H1 (cell line): ENCODE results near the gene CD99. TPM values are rescaled to one million over a fixed set of nuclear protein-coding genes. Genes with fewer than 3 reads are reported as not detected.

Experiments used
- CTCF ChIA-PET: fragments of 300-600 bp; sonication (Branson Sonifier 250); formaldehyde crosslinking; loops from one replicate; lab custom pipeline; 2021; ENCODE audit not compliant: partially characterized antibody; lab: Charles Lee
- POLR2A ChIA-PET: fragments of 300-600 bp; sonication (Branson Sonifier 250); formaldehyde crosslinking; loops from one replicate; lab custom pipeline; 2021; ENCODE audit warnings: inconsistent platforms; ENCODE audit not compliant: partially characterized antibody; lab: Charles Lee
- DNase-seq, 2 experiments: peaks; one replicate each; pipeline versions ENCODE4 v3.0.0 to v3.0.0-alpha.2; 2010 to 2022; ENCODE audit warnings: low spot score in 2 of 2, low read depth in 1 of 2, mixed read lengths in 1 of 2
- FAIRE-seq: peaks from 2 replicates; lab custom pipeline; 2011; peaks lifted over from hg19 to GRCh38; lab: Jason Lieb, UNC
- H2AFZ ChIP-seq: 2 replicates; pipeline ENCODE4 v1.8.1; 2012; ENCODE audit warnings: low read length, inconsistent platforms
- H2AK5ac ChIP-seq: 2 replicates; pipeline ENCODE4 v1.6.1; 2013; ENCODE audit warnings: low read depth, low read length
- H2BK120ac ChIP-seq: replicated peaks from 2 replicates; pipeline ENCODE3; 2013; ENCODE audit warnings: low read depth, low read length, inconsistent platforms
- H2BK12ac ChIP-seq: 2 replicates; pipeline ENCODE4 v1.6.1; 2013; ENCODE audit warnings: low read depth, low read length
- H2BK15ac ChIP-seq: 2 replicates; pipeline ENCODE4 v1.6.1; 2013; ENCODE audit warnings: low read length
- H2BK20ac ChIP-seq: 2 replicates; pipeline ENCODE4 v1.6.1; 2013; ENCODE audit warnings: low read length
- H2BK5ac ChIP-seq: 2 replicates; pipeline ENCODE4 v1.6.1; 2013; ENCODE audit warnings: low read depth, low read length
- H3K14ac ChIP-seq: 2 replicates; pipeline ENCODE4 v1.6.1; 2013; ENCODE audit warnings: inconsistent platforms; ENCODE audit not compliant: insufficient read length
- H3K18ac ChIP-seq: 2 replicates; pipeline ENCODE4 v1.6.1; 2013; ENCODE audit warnings: low read length; ENCODE audit errors: extremely low read depth
- H3K23ac ChIP-seq: 2 replicates; pipeline ENCODE4 v1.6.1; 2013; ENCODE audit warnings: inconsistent platforms; ENCODE audit not compliant: insufficient read length
- H3K23me2 ChIP-seq: 2 replicates; pipeline ENCODE4 v1.6.1; 2013; ENCODE audit warnings: low read depth, low read length
- H3K27ac ChIP-seq: 2 replicates; pipeline ENCODE4 v1.6.1; 2011; ENCODE audit warnings: low read depth, low read length, inconsistent platforms
- H3K27me3 ChIP-seq, 4 experiments: replicated peaks in 1 of 4; 1 replicate in 1 of 4; 2 replicates in 3 of 4; pipeline versions ENCODE4 v1.6.1 to v1.8.1; 2011 to 2013; ENCODE audit warnings: low read length in 3 of 4, mild to moderate bottlenecking in 3 of 4, inconsistent platforms in 2 of 4, mixed read lengths in 2 of 4, moderate library complexity in 1 of 4; ENCODE audit not compliant: control insufficient read depth in 3 of 4, insufficient read depth in 3 of 4; ENCODE audit errors: extremely low read depth in 1 of 4
- H3K36me3 ChIP-seq, 4 experiments: 2 replicates each; pipeline versions ENCODE4 v1.6.1 to v1.8.1; 2011 to 2013; ENCODE audit warnings: mild to moderate bottlenecking in 4 of 4, low read length in 3 of 4, moderate library complexity in 2 of 4, control low read depth in 1 of 4, inconsistent platforms in 1 of 4; ENCODE audit not compliant: insufficient read depth in 4 of 4, control insufficient read depth in 2 of 4
- H3K4ac ChIP-seq: replicated peaks from 2 replicates; pipeline ENCODE3; 2013; ENCODE audit warnings: low read length, low read depth, mixed read lengths, inconsistent platforms; ENCODE audit not compliant: insufficient read length
- H3K4me1 ChIP-seq, 4 experiments: replicated peaks in 1 of 4; 1 replicate in 1 of 4; 2 replicates in 3 of 4; pipeline versions ENCODE4 v1.6.1 to v1.8.1; 2011 to 2013; ENCODE audit warnings: low read length in 3 of 4, inconsistent platforms in 2 of 4, mixed read lengths in 1 of 4; ENCODE audit not compliant: insufficient read depth in 4 of 4, control insufficient read depth in 3 of 4
- H3K4me2 ChIP-seq, 2 experiments: 2 replicates each; pipeline versions ENCODE4 v1.6.1 to v1.8.1; 2011 to 2013; ENCODE audit warnings: low read depth in 2 of 2, low read length in 2 of 2, control low read depth in 1 of 2, inconsistent platforms in 1 of 2, mild to moderate bottlenecking in 1 of 2; ENCODE audit not compliant: insufficient read depth in 1 of 2
- H3K4me3 ChIP-seq, 4 experiments: fragments of 200-600, 300-600 bp in 1 of 4; sonication (generic), shearing (Covaris generic), sonication (Bioruptor Twin) in 1 of 4; 2 replicates each; pipeline versions ENCODE4 v1.5.1 to v1.8.1; 2011 to 2016; ENCODE audit warnings: low read length in 4 of 4, low read depth in 3 of 4, control low read depth in 2 of 4, inconsistent platforms in 2 of 4, mild to moderate bottlenecking in 2 of 4, mixed read lengths in 1 of 4, moderate library complexity in 1 of 4; ENCODE audit not compliant: insufficient read depth in 2 of 4; ENCODE audit errors: extremely low read depth in 1 of 4
- H3K56ac ChIP-seq: replicated peaks from 2 replicates; pipeline ENCODE3; 2013; ENCODE audit warnings: low read depth, mild to moderate bottlenecking, mixed read lengths, low read length, inconsistent platforms; ENCODE audit not compliant: insufficient read length
- H3K79me1 ChIP-seq: 2 replicates; pipeline ENCODE4 v1.6.1; 2013; ENCODE audit warnings: low read depth, low read length, control low read depth
- H3K79me2 ChIP-seq, 2 experiments: 2 replicates each; pipeline versions ENCODE4 v1.6.1 to v1.8.1; 2012 to 2013; ENCODE audit warnings: low read length in 2 of 2, mild to moderate bottlenecking in 2 of 2, inconsistent platforms in 1 of 2; ENCODE audit not compliant: insufficient read depth in 2 of 2, control insufficient read depth in 1 of 2
- H3K9ac ChIP-seq, 4 experiments: replicated peaks in 1 of 4; 1 replicate in 1 of 4; 2 replicates in 3 of 4; pipeline versions ENCODE4 v1.6.1 to v1.8.1; 2011 to 2013; ENCODE audit warnings: low read depth in 3 of 4, low read length in 3 of 4, control low read depth in 2 of 4, mild to moderate bottlenecking in 2 of 4, moderate library complexity in 2 of 4, inconsistent platforms in 1 of 4; ENCODE audit errors: extremely low read depth in 1 of 4
- H3K9me3 ChIP-seq, 2 experiments: 2 replicates each; pipeline versions ENCODE4 v1.6.1 to v1.8.1; 2012 to 2013; ENCODE audit warnings: mild to moderate bottlenecking in 2 of 2, moderate library complexity in 2 of 2, control low read depth in 1 of 2, inconsistent platforms in 1 of 2, low read depth in 1 of 2, low read length in 1 of 2, mixed read lengths in 1 of 2; ENCODE audit not compliant: insufficient read depth in 2 of 2
- H4K20me1 ChIP-seq, 2 experiments: replicated peaks in 1 of 2; 2 replicates each; pipeline versions ENCODE3 to v1.8.1; 2011 to 2013; ENCODE audit warnings: inconsistent platforms in 2 of 2, low read length in 2 of 2, mild to moderate bottlenecking in 1 of 2; ENCODE audit not compliant: insufficient read depth in 2 of 2, control insufficient read depth in 1 of 2
- H4K5ac ChIP-seq: 2 replicates; pipeline ENCODE4 v1.6.1; 2013; ENCODE audit warnings: low read length, low read depth, mixed read lengths, inconsistent platforms; ENCODE audit not compliant: insufficient read length
- H4K8ac ChIP-seq: 2 replicates; pipeline ENCODE4 v1.8.0; 2013; ENCODE audit warnings: mild to moderate bottlenecking, moderate library complexity, low read length, inconsistent platforms; ENCODE audit not compliant: insufficient read depth; ENCODE audit errors: extremely low read depth
- H4K91ac ChIP-seq: replicated peaks from 2 replicates; pipeline ENCODE3; 2013; ENCODE audit warnings: low read length, mixed read lengths, inconsistent platforms; ENCODE audit not compliant: insufficient read length
- ATF3 ChIP-seq: IDR thresholded peaks from 2 replicates; pipeline ENCODE4 v1.6.1; 2011; ENCODE audit warnings: low read depth, mild to moderate bottlenecking, low read length; ENCODE audit not compliant: insufficient read depth
- CBX5 ChIP-seq: fragments of 300-800, 300-1000 bp; sonication (generic); IDR thresholded peaks from 2 replicates; pipeline ENCODE4 v1.7.1; 2016; ENCODE audit warnings: antibody characterized with exemption, low read length, low read depth
- CHD1 ChIP-seq: IDR thresholded peaks from 2 replicates; pipeline ENCODE4 v1.6.1; 2012; ENCODE audit warnings: low read depth, low read length, improper control_type of control experiment
- EP300 ChIP-seq, 2 experiments: IDR thresholded peaks; 1 replicate in 1 of 2; 2 replicates in 1 of 2; pipeline ENCODE4 v1.6.1; 2011 to 2012; ENCODE audit warnings: low read depth in 2 of 2, low read length in 2 of 2, mild to moderate bottlenecking in 2 of 2, borderline replicate concordance in 1 of 2, inconsistent platforms in 1 of 2, moderate library complexity in 1 of 2
- GABPA ChIP-seq: IDR thresholded peaks from 2 replicates; pipeline ENCODE4 v1.6.1; 2011; ENCODE audit warnings: mild to moderate bottlenecking, low read length, moderate library complexity, borderline replicate concordance; ENCODE audit not compliant: insufficient read depth
- JUN ChIP-seq: IDR thresholded peaks from 2 replicates; pipeline ENCODE4 v1.6.1; 2011; ENCODE audit warnings: low read depth, mild to moderate bottlenecking, improper control_type of control experiment, low read length
- NRF1 ChIP-seq: IDR thresholded peaks from 2 replicates; pipeline ENCODE4 v1.6.1; 2011; ENCODE audit warnings: mild to moderate bottlenecking, low read depth, low read length, improper control_type of control experiment
- RBBP5 ChIP-seq: IDR thresholded peaks from 2 replicates; pipeline ENCODE4 v1.7.1; 2012; ENCODE audit warnings: low read depth, mild to moderate bottlenecking, inconsistent platforms, low read length, moderate library complexity, borderline replicate concordance
- RFX5 ChIP-seq: IDR thresholded peaks from 2 replicates; pipeline ENCODE4 v1.6.1; 2011; ENCODE audit warnings: low read depth, low read length, improper control_type of control experiment, borderline replicate concordance
- SIRT6 ChIP-seq: IDR thresholded peaks from one replicate; pipeline ENCODE4 v1.7.1; 2012; ENCODE audit warnings: low read length, inconsistent platforms
- SRF ChIP-seq: IDR thresholded peaks from 2 replicates; pipeline ENCODE4 v1.6.1; 2011; ENCODE audit warnings: mild to moderate bottlenecking, low read depth, low read length, moderate library complexity
- TAF1 ChIP-seq: IDR thresholded peaks from 2 replicates; pipeline ENCODE4 v1.6.1; 2011; ENCODE audit warnings: mild to moderate bottlenecking, low read depth, low read length
- TAF7 ChIP-seq: optimal IDR thresholded peaks from 2 replicates; pipeline ENCODE3; 2011; ENCODE audit warnings: low read depth, mild to moderate bottlenecking, inconsistent platforms, low read length, moderate library complexity, borderline replicate concordance
- TCF12 ChIP-seq: IDR thresholded peaks from 2 replicates; pipeline ENCODE4 v1.6.1; 2011; ENCODE audit warnings: low read depth, mild to moderate bottlenecking, low read length
- TEAD4 ChIP-seq: IDR thresholded peaks from 2 replicates; pipeline ENCODE4 v1.6.1; 2012; ENCODE audit warnings: low read depth, low read length, inconsistent platforms, mixed read lengths
- WGBS, 2 experiments: shearing (Covaris generic) in 1 of 2; methylation state at CpG; one replicate each; pipeline versions ENCODE4 v1.1.6 to v1.1.7; 2013 to 2015; ENCODE audit warnings: low lambda C conversion rate in 2 of 2, mixed read lengths in 2 of 2, inconsistent platforms in 1 of 2, low coverage in 1 of 2, missing lambda C conversion rate in 1 of 2; ENCODE audit not compliant: insufficient replicate concordance in 2 of 2, insufficient coverage in 1 of 2, insufficient read length in 1 of 2; ENCODE audit errors: extremely low coverage in 1 of 2, missing lambda C conversion rate in 1 of 2; 5-methylcytosine and 5-hydroxymethylcytosine counted together
- polyA plus RNA-seq, 7 experiments: library from polyadenylated mRNA; depleted of rRNA in 3 of 7; stranded (reverse) in 5 of 7; unstranded in 2 of 7; fragments of >200 nt in 5 of 7; fragments of 200-250 nt in 2 of 7; gene quantifications; 1 replicate in 5 of 7; 2 replicates in 1 of 7; 4 replicates in 1 of 7; pipeline versions ENCODE4 v1.2.1 to v1.2.3, GENCODE V29; 2011 to 2013; ENCODE audit warnings: missing spikeins in 2 of 7, mixed read lengths in 2 of 7
- total RNA-seq: library from RNA; stranded (reverse); fragmentation: NEBNext Ultra II Directional; extraction: Animal tissue kit (Norgen Biotek cat#: 25700); gene quantifications from 2 replicates; pipeline ENCODE4 v1.2.1, GENCODE V29; 2021

The CD99 gene
- total and polyA plus RNA-seq, 2 of the 8 experiments (the other 6 are each of a cell fraction or from before 2014, with no cell fraction given) = 30.1 to 47.8 TPM

DNA sequence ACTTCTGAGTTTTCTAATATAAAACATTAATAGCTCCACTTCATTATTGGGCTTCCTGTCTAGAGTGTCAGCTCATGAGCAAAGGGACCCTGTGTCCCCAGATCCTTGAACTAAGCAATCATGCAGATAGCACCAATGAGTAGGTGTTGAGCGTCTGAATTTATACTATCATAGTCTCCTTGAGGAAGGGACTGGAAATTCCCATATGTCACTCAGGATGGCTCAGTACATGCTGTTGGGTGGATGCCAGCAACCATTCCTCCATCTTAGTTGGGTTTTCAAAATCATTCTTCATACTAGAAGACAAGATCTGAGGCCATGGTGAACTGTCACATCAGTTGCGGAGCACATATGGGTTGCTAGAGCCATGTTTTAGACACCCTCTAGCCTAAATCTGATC lies 27.7 kb downstream of the CD99 start:
- Histone ChIP-seq H4K8ac (no peak overlapping the region), H3K36me3 (peaks cover 3 to 10% (median 6%) of the 10 kb centered on the region in 4 experiments; a peak in 4 of 8 replicates), H4K5ac (no peak overlapping the region), H2BK5ac (no peak overlapping the region), H3K4me3 (no peak overlapping the region), H3K27ac (no peak overlapping the region), H3K9ac (no peak overlapping the region), H2BK20ac (no peak overlapping the region), H2BK12ac (no peak overlapping the region), H3K23ac (no peak overlapping the region), H3K23me2 (no peaks in the 10 kb centered on the region), H3K27me3 (no peaks in the 10 kb centered on the region), H3K79me2 (no peaks in the 10 kb centered on the region), H4K91ac (no peak overlapping the region), H3K18ac (no peak overlapping the region), H2AK5ac (no peak overlapping the region), H2AFZ (no peak overlapping the region), H3K14ac (no peak overlapping the region), H3K9me3 (no peaks in the 10 kb centered on the region), H2BK15ac (no peak overlapping the region), H3K4me1 (no peaks in the 10 kb centered on the region), H3K56ac (no peak overlapping the region), H2BK120ac (no peak overlapping the region), H3K4me2 (no peak overlapping the region), H3K79me1 (no peaks in the 10 kb centered on the region), H3K4ac (no peak overlapping the region), H4K20me1 (no peaks in the 10 kb centered on the region)
- WGBS, 2 experiments = 97% methylated on average over 2 of the region's 2 CpGs; no CpG with 5 or more reads in 1 of the 2 experiments
- FAIRE-seq (no peak), DNase-seq (no peak)
- ChIA-PET POLR2A (no interaction called here), CTCF (no interaction called here)
- no peak for TF ChIP-seq SIRT6
- no peak for TF ChIP-seq NRF1
- no peak for TF ChIP-seq SRF
- TF ChIP-seq TEAD4 = no peak
- no peak for TF ChIP-seq TAF1
- TF ChIP-seq TCF12 = no peak
- TF ChIP-seq CBX5 = no peak
- no peak for TF ChIP-seq RFX5
- no peak for TF ChIP-seq CHD1
- no peak for TF ChIP-seq GABPA
- TF ChIP-seq JUN = no peak
- TF ChIP-seq RBBP5 = no peak
- TF ChIP-seq TAF7 = no peak
- no peak for TF ChIP-seq EP300 (IDR thresholded peaks at IDR 0.05; ENCODE audit: borderline replicate concordance in 1 of 2, low read depth in 2 of 2, low read length in 2 of 2)
- TF ChIP-seq ATF3 = no peak
